ENCODE measurements around the gene NCOA5.

Gene NCOA5

GRCh38 chr20:46119028-46119546 is 29.3 kb upstream of the NCOA5 start:
- Histone ChIP-seq H3K4me3 (ENCODE audit: low read length) (peak overlapping the region; percentile 67), H3K9ac (ENCODE audit: low read depth, low read length) (no peak overlapping the region), H3K27me3 (ENCODE audit: insufficient read depth, low read length) (peaks cover 35% of the 10 kb centered on the region), H3K9me3 (ENCODE audit: insufficient read depth, low read depth, low read length) (no peaks in the 10 kb centered on the region), H3K4me1 (ENCODE audit: insufficient read depth, low read length) (no peaks in the 10 kb centered on the region), H3K36me3 (ENCODE audit: insufficient read depth, low read length) (peaks cover 13% of the 10 kb centered on the region; the same call in 1 of the 2 replicates), H3K27ac (ENCODE audit: low read depth, low read length) (no peak overlapping the region)
- 61% methylated on average over 2 of the region's 2 CpGs for WGBS

- Histone ChIP-seq H3K9me3 (ENCODE audit: insufficient read depth, low read depth, low read length) (no peaks in the 10 kb centered on the region), H3K4me1 (ENCODE audit: insufficient read depth, low read length) (no peaks in the 10 kb centered on the region), H3K4me3 (ENCODE audit: low read length) (peak overlapping the region; percentile 67), H3K27ac (ENCODE audit: low read depth, low read length) (no peak overlapping the region), H3K9ac (ENCODE audit: low read depth, low read length) (no peak overlapping the region), H3K27me3 (ENCODE audit: insufficient read depth, low read length) (peaks cover 35% of the 10 kb centered on the region), H3K36me3 (ENCODE audit: insufficient read depth, low read length) (peaks cover 13% of the 10 kb centered on the region; the same call in 1 of the 2 replicates)
- WGBS = 62% methylated on average over 15 of the region's 15 CpGs
Observed at GRCh38 chr20:46118481-46119020, 28.8 kb upstream of the NCOA5 start.

- WGBS = 62% methylated on average over 40 of the region's 40 CpGs
- peaks cover 8% of the 10 kb centered on the region; the same call in 1 of the 2 replicates for H3K36me3 ChIP-seq (ENCODE audit: insufficient read depth, low read length)
- peaks cover 35% of the 10 kb centered on the region for H3K27me3 ChIP-seq (ENCODE audit: insufficient read depth, low read length)
- no peak within 1 kb of the TSS for H3K27ac ChIP-seq (ENCODE audit: low read depth, low read length)
- peak within 1 kb of the TSS; percentile 67 for H3K4me3 ChIP-seq (ENCODE audit: low read length)
- H3K9me3 ChIP-seq (ENCODE audit: insufficient read depth, low read depth, low read length) = no peaks in the 10 kb centered on the region
- no peak within 1 kb of the TSS for H3K9ac ChIP-seq (ENCODE audit: low read depth, low read length)
- H3K4me1 ChIP-seq (ENCODE audit: insufficient read depth, low read length) = no peaks in the 10 kb centered on the region
Observed at GRCh38 chr20:46117704-46118467, 28.1 kb upstream of the NCOA5 start, which contains the start of gene CD40. Gene CD40 (plus strand): TSS chr20:46118314. CDS start chr20:46118344, 30 bp downstream.

- H3K4me1 ChIP-seq (ENCODE audit: insufficient read depth, low read length) = no peaks in the 10 kb centered on the region
- no peak overlapping the region for H3K27ac ChIP-seq (ENCODE audit: low read depth, low read length)
- no peaks in the 10 kb centered on the region for H3K36me3 ChIP-seq (ENCODE audit: insufficient read depth, low read length)
- H3K9ac ChIP-seq (ENCODE audit: low read depth, low read length) = no peak overlapping the region
- no peaks in the 10 kb centered on the region for H3K9me3 ChIP-seq (ENCODE audit: insufficient read depth, low read depth, low read length)
- peaks cover 48% of the 10 kb centered on the region for H3K27me3 ChIP-seq (ENCODE audit: insufficient read depth, low read length)
- H3K4me3 ChIP-seq (ENCODE audit: low read length) = no peak overlapping the region
- 69% methylated on average over 2 of the region's 2 CpGs for WGBS
Observed at GRCh38 chr20:46114449-46114848, 24.7 kb upstream of the NCOA5 start.

- Histone ChIP-seq H3K4me1 (ENCODE audit: insufficient read depth, low read length) (no peaks in the 10 kb centered on the region), H3K4me3 (ENCODE audit: low read length) (no peak overlapping the region), H3K27me3 (ENCODE audit: insufficient read depth, low read length) (peaks cover 48% of the 10 kb centered on the region), H3K36me3 (ENCODE audit: insufficient read depth, low read length) (no peaks in the 10 kb centered on the region), H3K9ac (ENCODE audit: low read depth, low read length) (no peak overlapping the region), H3K27ac (ENCODE audit: low read depth, low read length) (no peak overlapping the region), H3K9me3 (ENCODE audit: insufficient read depth, low read depth, low read length) (no peaks in the 10 kb centered on the region)
- 95% methylated on average over 1 of the region's 3 CpGs for WGBS
Observed at GRCh38 chr20:46113113-46113470, 23.3 kb upstream of the NCOA5 start.

GRCh38 chr20:46112430-46113112 is 22.8 kb upstream of the NCOA5 start:
- no peaks in the 10 kb centered on the region for H3K9me3 ChIP-seq (ENCODE audit: insufficient read depth, low read depth, low read length)
- no peak overlapping the region for H3K9ac ChIP-seq (ENCODE audit: low read depth, low read length)
- 74% methylated on average over 10 of the region's 10 CpGs for WGBS
- no peak overlapping the region for H3K27ac ChIP-seq (ENCODE audit: low read depth, low read length)
- peaks cover 45% of the 10 kb centered on the region for H3K27me3 ChIP-seq (ENCODE audit: insufficient read depth, low read length)
- H3K36me3 ChIP-seq (ENCODE audit: insufficient read depth, low read length) = no peaks in the 10 kb centered on the region
- H3K4me1 ChIP-seq (ENCODE audit: insufficient read depth, low read length) = no peaks in the 10 kb centered on the region
- H3K4me3 ChIP-seq (ENCODE audit: low read length) = no peak overlapping the region

GRCh38 chr20:46111836-46112212 is 22.1 kb upstream of the NCOA5 start:
- Histone ChIP-seq H3K27me3 (ENCODE audit: insufficient read depth, low read length) (peaks cover 40% of the 10 kb centered on the region), H3K4me3 (ENCODE audit: low read length) (no peak overlapping the region), H3K27ac (ENCODE audit: low read depth, low read length) (no peak overlapping the region), H3K36me3 (ENCODE audit: insufficient read depth, low read length) (no peaks in the 10 kb centered on the region), H3K9me3 (ENCODE audit: insufficient read depth, low read depth, low read length) (no peaks in the 10 kb centered on the region), H3K4me1 (ENCODE audit: insufficient read depth, low read length) (no peaks in the 10 kb centered on the region), H3K9ac (ENCODE audit: low read depth, low read length) (no peak overlapping the region)

- WGBS = 68% methylated on average over 5 of the region's 5 CpGs
- Histone ChIP-seq H3K9ac (ENCODE audit: low read depth, low read length) (no peak overlapping the region), H3K36me3 (ENCODE audit: insufficient read depth, low read length) (no peaks in the 10 kb centered on the region), H3K27ac (ENCODE audit: low read depth, low read length) (no peak overlapping the region), H3K9me3 (ENCODE audit: insufficient read depth, low read depth, low read length) (no peaks in the 10 kb centered on the region), H3K27me3 (ENCODE audit: insufficient read depth, low read length) (peaks cover 35% of the 10 kb centered on the region), H3K4me1 (ENCODE audit: insufficient read depth, low read length) (no peaks in the 10 kb centered on the region), H3K4me3 (ENCODE audit: low read length) (no peak overlapping the region)
Observed at GRCh38 chr20:46111028-46111835, 21.5 kb upstream of the NCOA5 start.

- Histone ChIP-seq H3K4me1 (ENCODE audit: insufficient read depth, low read length) (no peaks in the 10 kb centered on the region), H3K9me3 (ENCODE audit: insufficient read depth, low read depth, low read length) (no peaks in the 10 kb centered on the region), H3K36me3 (ENCODE audit: insufficient read depth, low read length) (no peaks in the 10 kb centered on the region), H3K9ac (ENCODE audit: low read depth, low read length) (no peak overlapping the region), H3K27me3 (ENCODE audit: insufficient read depth, low read length) (peaks cover 15% of the 10 kb centered on the region), H3K27ac (ENCODE audit: low read depth, low read length) (no peak overlapping the region), H3K4me3 (ENCODE audit: low read length) (no peak overlapping the region)
- 87% methylated on average over 12 of the region's 14 CpGs for whole genome bisulfite sequencing
Observed at GRCh38 chr20:46108976-46109375, 19.2 kb upstream of the NCOA5 start.

- Histone ChIP-seq H3K4me3 (ENCODE audit: low read length) (no peak overlapping the region), H3K9me3 (ENCODE audit: insufficient read depth, low read depth, low read length) (no peaks in the 10 kb centered on the region), H3K36me3 (ENCODE audit: insufficient read depth, low read length) (no peaks in the 10 kb centered on the region), H3K9ac (ENCODE audit: low read depth, low read length) (no peak overlapping the region), H3K27ac (ENCODE audit: low read depth, low read length) (no peak overlapping the region), H3K4me1 (ENCODE audit: insufficient read depth, low read length) (no peaks in the 10 kb centered on the region), H3K27me3 (ENCODE audit: insufficient read depth, low read length) (peaks cover 15% of the 10 kb centered on the region)
- 87% methylated on average over 5 of the region's 5 CpGs for WGBS
Observed at GRCh38 chr20:46108435-46108841, 18.7 kb upstream of the NCOA5 start.

All from HUES64 (cell line).